Skeletal muscle cell (primary cell): Measurements from ENCODE around the gene TTLL10.
"Not testable (repeated sequence)": the region's sequence is repeated elsewhere in the genome, so short reads cannot be mapped to it uniquely, and the experiment has no call there.

Experiments
- DNase-seq: peaks from one replicate; pipeline ENCODE4 v3.0.0-alpha.2; 2010; ENCODE audit warnings: low read depth
- H3K4me3 ChIP-seq: 2 replicates; pipeline ENCODE4 v1.5.1; 2011; ENCODE audit warnings: low read depth, mild to moderate bottlenecking, control low read depth, low read length, moderate library complexity

Gene TTLL10

DNA sequence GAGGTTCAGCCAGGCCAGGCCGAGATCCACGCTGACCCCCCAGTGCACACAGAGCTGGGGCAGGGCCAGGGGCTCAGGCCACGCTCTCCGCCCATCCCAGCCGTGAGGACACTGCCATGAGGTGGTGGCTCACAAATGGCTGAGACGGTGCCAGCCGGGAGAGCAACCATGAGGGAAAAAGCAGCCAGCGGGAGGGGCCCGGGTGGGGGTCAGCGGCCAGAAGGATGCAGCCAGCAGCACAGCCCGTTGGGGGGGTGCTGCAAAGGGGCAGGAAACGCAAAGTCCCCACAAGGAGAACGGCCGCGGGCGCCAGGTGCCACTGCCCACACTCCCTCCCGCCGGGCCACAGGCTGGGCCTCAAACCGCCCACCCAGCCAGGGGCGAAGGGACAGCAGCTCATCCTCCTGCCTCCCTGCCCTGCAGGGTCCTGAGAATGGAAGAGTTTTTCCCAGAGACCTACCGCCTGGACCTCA is 8.3 kb downstream of the TTLL10 start:
- DNase-seq = no peak
- no peak overlapping the region for H3K4me3 ChIP-seq

GRCh38 chr1:1182491-1183220 is 9.0 kb downstream of the TTLL10 start:
- no peak overlapping the region for H3K4me3 ChIP-seq
- DNase-seq = no peak

GRCh38 chr1:1183221-1183747 is 9.6 kb downstream of the TTLL10 start:
- no peak for DNase-seq
- no peak overlapping the region for H3K4me3 ChIP-seq

DNA sequence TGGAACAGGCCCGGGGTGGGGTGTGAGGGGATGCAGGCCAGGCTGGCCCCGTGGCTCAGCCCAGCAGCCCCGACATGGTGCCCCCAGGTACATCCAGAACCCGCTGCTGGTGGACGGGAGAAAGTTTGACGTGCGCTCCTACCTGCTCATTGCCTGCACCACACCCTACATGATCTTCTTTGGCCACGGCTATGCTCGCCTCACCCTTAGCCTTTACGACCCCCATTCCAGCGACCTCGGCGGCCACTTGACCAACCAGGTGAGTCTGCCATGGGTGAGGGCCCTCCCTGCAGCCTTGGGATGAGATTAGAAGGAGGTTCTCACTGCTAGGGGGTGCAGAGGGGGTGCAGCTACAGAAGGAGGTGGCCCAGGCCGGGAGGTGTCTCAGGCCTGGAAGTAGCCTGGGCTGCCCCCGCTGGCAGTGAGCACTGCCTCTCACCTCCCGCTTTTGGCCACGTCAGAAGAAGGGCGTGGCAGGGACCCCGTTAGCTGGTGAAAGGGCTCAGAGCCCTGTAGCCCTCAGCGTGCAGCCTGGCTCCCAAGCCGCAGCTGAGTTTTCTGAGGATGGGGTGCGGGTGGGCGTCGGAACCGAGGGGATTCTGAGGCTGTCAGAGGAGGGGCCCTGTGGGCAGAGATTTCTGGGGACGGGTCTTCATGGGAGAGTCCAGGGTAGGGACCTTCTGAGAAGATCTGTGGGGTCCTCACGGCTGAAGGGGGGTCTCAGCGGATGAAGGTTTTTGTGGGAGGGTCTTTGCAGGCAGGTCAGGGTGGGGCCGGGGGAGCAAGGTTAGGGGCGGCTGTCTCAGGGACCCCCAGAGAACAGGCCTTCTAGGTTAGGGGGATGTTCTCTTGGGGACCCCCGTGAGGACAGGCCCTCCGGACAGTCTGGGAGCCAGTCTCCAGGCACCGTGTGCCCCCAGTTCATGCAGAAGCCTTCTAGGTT is 10.4 kb downstream of the TTLL10 start:
- no peak overlapping the region for H3K4me3 ChIP-seq
- DNase-seq = no peak

GRCh38 chr1:1185101-1185765 is 11.6 kb downstream of the TTLL10 start:
- H3K4me3 ChIP-seq = no peak overlapping the region
- DNase-seq = no peak

GRCh38 chr1:1187938-1188337 is 14.3 kb downstream of the TTLL10 start:
- DNase-seq = no peak
- no peak overlapping the region for H3K4me3 ChIP-seq

GRCh38 chr1:1189111-1189510 is 15.4 kb downstream of the TTLL10 start:
- DNase-seq = no peak
- H3K4me3 ChIP-seq = no peak overlapping the region

- no peak for DNase-seq
- H3K4me3 ChIP-seq = no peak overlapping the region
Observed at GRCh38 chr1:1191734-1192133, 18.1 kb downstream of the TTLL10 start.

DNA sequence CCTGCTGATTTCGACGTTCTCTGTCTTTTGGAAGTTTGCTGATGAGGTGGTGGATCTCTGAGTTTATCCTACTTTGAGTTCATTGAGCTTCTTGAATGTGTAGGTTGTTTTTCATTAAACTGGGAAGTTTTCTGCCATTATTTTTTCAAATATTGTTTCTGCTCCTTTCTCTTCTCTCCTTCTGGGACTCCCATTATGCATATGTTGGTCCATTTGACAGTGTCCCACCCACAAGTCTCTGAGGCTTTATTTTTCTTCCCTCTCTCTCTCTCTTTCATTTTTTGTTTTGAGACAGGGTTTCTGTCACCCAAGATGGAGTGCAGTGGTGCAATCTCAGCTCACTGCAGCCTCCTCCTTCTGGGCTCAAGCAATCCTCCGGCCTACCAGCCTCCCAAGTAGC is 21.0 kb downstream of the TTLL10 start:
- DNase-seq = no peak

DNA sequence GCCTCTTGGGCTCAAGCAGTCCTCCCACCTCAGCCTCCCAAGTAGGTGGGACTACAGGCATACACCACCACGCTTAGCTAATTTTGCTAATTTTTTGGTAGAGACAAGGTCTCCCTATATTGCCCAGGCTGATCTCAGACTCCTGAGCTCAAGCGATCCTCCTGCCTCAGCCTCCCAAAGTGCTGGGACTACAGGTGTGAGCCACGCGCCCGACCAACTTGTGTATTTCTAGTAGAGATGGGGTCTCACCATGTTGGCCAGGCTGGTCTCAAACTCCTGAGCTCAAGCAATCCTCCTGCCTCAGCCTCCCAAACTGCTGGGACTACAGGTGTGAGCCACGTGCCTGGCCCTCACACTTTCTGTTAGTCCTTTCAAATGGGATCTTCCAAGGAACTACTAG is 22.0 kb downstream of the TTLL10 start:
- DNase-seq = not testable (repeated sequence)

More for the DNA sequence above, 21.0 kb downstream of the TTLL10 start:
- H3K4me3 ChIP-seq = no peak overlapping the region

GRCh38 chr1:1196431-1197187 is 22.9 kb downstream of the TTLL10 start:
- DNase-seq = no peak
- H3K4me3 ChIP-seq = no peak overlapping the region

More for the DNA sequence above, 22.0 kb downstream of the TTLL10 start:
- not testable (repeated sequence) for H3K4me3 ChIP-seq

- H3K4me3 ChIP-seq = no peak overlapping the region
- no peak for DNase-seq
Observed at GRCh38 chr1:1197188-1197500, 23.5 kb downstream of the TTLL10 start.

GRCh38 chr1:1197551-1198422 is 24.1 kb downstream of the TTLL10 start:
- no peak for DNase-seq

GRCh38 chr1:1198423-1199140 is 24.9 kb downstream of the TTLL10 start:
- DNase-seq = no peak
- no peak overlapping the region for H3K4me3 ChIP-seq

More at GRCh38 chr1:1197551-1198422, 24.1 kb downstream of the TTLL10 start:
- H3K4me3 ChIP-seq = no peak overlapping the region

DNA sequence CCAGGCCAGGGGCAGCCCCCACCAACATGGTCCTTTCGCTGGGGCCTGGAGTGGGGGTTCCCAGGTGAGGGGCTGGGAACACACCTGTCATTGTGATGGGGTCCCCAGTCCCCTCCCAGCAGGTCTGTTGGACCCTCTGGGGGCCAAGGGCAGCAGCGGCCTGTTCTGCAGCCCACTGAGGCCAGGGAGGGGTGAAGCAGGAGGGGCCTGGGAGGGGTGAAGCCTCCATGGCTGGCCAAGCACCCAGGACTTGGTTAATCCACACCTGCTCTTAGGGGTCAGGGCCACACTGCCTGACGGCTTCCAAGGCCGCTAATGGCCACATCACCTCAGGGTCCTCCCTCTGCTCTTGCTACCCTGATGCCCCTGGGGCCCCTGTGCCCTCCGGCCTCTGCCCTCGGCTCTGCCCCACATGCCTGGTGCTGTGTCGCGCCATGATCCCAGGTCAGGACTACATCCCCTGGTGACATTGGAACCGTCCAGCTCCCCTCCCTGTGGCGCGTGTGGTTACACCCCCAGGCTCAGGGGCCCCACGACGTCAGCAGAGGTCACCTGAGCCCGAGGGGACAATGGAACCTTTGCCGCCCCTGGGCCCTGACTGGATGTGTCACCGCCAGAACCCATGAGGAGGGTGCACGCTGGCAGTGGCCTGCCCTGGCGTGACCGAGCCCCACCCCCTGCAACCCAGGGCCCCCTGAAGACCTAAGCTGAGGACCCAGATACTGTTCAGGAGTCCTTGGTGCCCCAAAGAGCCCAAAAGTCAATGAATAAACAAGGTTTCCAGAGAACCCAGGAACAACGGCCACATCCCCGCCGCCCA is 25.7 kb downstream of the TTLL10 start:
- no peak overlapping the region for H3K4me3 ChIP-seq
- no peak for DNase-seq

- no peak overlapping the region for H3K4me3 ChIP-seq
- no peak for DNase-seq
Observed at GRCh38 chr1:1199961-1200875, 26.5 kb downstream of the TTLL10 start.
